Stimulated activated CD8-positive, alpha-beta memory T cell treated with anti-CD3 and anti-CD28 coated beads, Interleukin-4, amount 100 ng/mL, for 4 hours (primary cell): ENCODE measurements around the gene BMI1.
"Not testable (repeated sequence)": the region's sequence is repeated elsewhere in the genome, so short reads cannot be mapped to it uniquely, and the experiment has no call there.

Source experiments
- DNase-seq, 2 donors: peaks; one replicate each; pipeline ENCODE4 v3.0.0-alpha.2; 2020; ENCODE audit warnings: low read depth in 2 of 2, low spot score in 1 of 2

The BMI1 gene

GRCh38 chr10:22320591-22321155 lies at the start of gene BMI1:
TSS of gene BMI1 (plus strand) at chr10:22321099. CDS start at chr10:22326450, 5,351 bp downstream.
- no peak for DNase-seq

GRCh38 chr10:22271786-22272185 lies 49.1 kb upstream of the BMI1 start:
- no peak for DNase-seq

GRCh38 chr10:22278441-22278782 lies 42.5 kb upstream of the BMI1 start:
- no peak for DNase-seq

GRCh38 chr10:22280078-22280477 lies 40.8 kb upstream of the BMI1 start:
- no peak for DNase-seq

DNA sequence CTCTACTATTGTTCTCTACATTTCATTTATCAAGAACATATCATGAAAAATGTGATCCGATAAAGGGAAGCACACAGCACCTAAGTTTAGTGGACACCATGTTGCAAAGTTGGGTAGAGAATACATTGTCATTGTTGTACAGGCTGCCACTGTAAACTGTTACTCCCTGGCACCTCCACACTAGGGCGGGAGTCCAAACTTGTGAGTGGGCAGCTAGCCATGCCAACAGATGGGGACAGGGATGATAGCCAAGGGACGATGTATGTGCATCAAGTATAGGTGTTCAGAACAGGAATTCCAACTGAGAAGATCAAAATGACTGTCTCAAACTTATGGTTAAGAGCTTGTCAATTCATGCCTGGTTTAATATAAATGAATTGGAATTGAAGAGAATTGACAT lies 35.8 kb upstream of the BMI1 start:
- DNase-seq, result no peak

GRCh38 chr10:22293747-22294404 lies 27.0 kb upstream of the BMI1 start:
- DNase-seq, result no peak

DNA sequence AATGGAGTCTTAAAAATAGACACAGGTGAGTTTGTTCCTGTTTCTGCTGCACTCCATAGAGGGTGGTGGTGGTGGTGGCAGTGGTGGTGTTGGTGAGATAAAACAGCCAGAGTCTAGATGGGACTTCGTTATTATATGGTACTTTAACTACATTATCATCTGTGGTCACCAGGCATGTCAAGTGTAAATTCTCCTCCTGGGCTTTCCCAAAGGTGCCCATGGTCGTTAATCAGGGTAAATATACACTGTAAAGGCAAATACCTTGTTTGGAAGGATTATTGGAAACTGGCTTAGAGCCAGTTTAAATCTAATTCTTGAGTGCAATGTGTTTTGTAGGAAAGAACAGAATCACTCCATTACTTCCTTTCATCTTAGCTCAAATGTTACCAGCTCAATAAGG lies 26.2 kb upstream of the BMI1 start:
- DNase-seq, result no peak

DNA sequence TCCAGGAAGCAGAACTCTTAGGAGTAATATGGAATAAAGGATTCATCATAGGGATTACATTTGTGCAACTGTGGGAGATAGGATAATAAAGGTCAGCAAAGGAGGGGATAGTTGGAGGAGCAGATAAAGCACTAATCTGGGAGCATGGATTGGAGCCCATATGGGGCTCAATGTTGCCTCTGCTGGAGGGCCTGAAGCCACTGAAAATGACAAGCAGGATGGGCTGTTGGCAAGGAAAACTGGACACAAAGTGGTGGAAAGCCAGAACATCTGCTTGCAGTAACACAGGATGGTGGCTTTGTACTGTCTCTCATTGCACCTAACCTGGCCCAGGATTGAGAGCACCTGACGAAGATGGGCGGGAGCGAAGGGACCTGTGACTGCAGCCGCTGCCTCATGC lies 19.7 kb upstream of the BMI1 start:
- DNase-seq, result no peak

- DNase-seq, result no peak
These were observed 17.4 kb upstream of the BMI1 start for GRCh38 chr10:22303461-22303860.

DNA sequence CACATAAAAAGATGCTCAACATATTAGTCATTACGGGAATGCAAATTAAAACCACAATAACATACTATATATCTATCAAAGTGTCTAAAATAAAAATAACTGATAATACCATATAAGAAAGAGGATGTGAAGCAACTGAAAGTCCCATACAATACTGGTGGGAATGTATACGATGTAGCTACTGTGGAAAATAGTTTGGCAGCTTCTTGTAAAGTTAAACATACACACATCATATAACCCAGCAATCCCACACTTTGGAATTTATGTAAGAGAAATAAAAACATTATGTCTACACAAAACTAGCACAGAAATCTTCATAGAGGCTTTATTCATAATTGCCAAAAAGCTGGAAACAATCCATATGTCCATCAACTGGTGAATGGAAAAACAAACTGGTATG lies 15.2 kb upstream of the BMI1 start:
- DNase-seq, result no peak

DNA sequence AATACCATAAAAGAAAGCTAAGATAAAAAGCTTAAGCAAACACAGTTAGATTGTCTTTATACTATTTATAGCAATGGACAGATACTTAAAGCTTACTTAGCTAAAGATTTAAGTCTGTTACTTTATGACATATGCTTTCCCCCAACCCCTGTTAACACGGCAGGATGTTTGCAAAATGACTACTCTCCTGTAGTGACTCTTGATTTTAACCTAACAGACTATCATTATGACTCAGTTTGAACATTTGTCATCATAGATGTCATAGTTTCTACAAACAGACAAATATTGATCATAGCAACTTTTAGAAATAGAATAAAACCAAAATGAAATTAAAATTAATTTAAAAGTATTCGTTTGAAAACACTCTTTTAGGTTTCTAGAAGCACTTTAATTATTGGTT lies 12.5 kb upstream of the BMI1 start:
- no peak for DNase-seq

DNA sequence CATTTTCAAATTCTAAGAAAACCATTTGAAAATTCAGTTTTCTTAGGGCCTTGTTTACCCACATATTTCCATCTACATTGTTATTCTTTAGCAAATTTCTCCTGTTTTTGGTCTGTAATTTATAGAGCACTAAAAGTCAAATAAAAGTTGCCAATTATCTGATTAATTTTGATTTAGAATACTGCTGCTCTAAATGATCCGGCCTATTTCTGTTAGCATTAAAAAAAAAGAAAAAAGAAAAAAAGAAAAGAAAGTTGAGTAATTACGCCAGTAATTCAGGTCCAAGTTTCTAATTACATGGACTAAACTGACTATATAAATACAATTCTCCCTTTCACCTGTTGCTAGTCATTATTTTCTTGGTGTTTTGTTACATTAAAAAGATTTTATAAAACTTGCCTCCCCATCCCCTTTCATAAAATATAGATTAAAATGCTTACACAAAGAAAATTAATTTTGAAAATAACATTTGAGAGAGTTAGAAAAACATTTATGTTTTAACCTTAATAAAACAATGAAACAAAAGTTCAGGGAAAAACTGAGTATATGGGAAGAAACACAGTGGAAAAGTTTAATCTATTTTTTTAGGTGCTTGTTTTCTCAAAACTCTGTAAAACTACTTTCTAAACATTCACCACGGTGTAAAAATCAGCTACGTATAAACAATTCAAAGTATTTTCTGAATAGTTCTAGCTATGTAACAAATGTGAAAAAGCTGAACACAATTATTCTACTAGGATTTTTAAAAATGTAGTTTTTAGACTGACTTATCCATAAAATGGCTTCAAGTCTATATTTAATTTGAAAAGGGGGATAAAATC lies 11.5 kb upstream of the BMI1 start:
- no peak for DNase-seq

DNA sequence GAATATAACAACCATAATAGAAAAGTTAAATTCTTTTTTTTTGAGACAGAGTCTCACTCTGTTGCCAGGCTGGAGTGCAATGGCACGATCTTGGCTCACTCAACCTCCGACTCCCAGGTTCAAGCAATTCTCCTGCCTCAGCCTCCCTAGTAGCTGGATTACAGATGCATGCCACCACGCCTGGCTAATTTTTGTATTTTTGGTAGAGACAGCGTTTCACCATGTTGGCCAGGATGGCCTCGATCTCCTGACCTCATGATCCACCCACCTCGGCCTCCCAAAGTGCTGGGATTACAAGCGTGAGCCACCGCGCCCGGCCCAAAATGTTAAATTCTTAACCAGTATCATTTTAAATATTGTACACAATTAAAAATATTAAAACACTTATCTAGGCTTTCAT lies 10.9 kb upstream of the BMI1 start:
- DNase-seq, result not testable (repeated sequence)

DNA sequence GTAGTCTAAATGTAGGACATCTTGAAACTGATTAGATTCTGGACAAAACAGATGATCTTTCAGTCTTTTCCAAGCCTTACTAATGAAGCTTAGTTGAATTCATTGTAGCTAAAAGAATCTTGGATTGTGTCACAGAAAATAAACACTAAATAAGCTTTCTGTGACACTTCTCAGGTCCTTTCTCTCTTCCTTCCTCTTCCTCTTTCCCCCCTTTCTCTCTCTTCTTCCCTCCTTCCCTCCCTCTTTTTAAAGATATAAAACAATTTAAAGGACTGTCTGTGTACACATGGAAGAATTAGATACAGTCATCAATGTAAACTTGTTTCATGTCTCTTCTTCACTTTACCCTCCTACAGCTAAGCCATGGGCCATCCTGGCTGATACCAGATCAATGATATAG lies 10.0 kb upstream of the BMI1 start:
- no peak for DNase-seq

DNA sequence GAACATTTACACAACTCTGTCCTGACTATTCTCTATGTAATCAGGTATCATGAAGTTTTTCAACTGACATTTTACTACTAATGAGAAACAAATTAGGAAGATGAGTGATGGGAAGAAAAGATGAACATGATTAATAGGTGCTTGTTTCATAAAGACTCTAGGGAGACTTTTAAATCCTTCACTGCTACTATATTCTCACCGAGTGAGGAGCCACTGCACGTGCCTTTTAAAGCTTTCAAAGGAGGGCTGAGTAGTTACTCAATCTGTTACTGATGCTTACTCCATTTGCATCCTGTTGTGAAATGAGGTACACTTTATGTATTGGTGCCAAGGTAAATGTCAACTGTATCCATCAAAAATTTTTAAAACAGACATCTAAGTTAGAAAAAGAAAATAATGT lies 6.0 kb upstream of the BMI1 start:
- DNase-seq, result no peak

GRCh38 chr10:22315455-22316285 lies 5.2 kb upstream of the BMI1 start:
- no peak for DNase-seq

DNA sequence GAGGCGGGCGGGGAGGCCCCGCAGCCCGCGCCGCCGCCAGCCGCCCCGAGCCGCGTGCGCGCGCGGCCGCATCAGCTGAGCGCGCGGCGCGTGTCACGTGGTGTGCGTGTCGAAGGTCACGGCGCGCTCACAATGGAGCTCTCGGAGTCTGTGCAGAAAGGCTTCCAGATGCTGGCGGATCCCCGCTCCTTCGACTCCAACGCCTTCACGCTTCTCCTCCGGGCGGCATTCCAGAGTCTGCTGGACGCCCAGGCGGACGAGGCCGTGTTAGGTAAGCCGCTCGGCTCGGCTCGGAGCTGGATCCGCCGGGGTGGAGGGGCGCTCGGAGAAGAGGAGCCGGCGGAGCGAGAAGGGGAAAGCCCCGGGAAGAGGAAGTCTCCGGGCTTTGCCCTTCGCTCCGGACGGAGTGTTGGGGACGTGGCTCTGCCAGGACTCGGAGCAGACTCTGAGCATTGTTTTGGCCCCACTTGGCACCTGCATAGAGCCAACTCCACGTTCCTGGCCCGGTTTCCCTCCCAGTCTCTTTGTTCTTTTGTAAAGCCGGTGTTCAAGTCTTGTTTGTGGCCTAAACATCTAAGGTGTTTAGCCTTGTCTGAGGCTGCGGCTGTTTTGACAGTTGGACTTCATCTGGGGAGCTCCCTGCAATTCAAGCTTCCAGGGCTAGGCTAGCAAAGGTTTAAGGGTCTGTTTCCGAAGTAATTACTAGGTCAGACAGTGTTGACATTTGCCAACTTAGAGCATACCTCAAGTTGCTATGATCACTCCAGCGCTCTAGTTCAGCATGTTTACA lies 4.4 kb upstream of the BMI1 start, which contains the start of gene COMMD3:
TSS of gene COMMD3 (plus strand) at position 103 of the 790 bp plus-strand sequence. CDS start at position 133, 30 bp downstream.
- DNase-seq, result no peak

DNA sequence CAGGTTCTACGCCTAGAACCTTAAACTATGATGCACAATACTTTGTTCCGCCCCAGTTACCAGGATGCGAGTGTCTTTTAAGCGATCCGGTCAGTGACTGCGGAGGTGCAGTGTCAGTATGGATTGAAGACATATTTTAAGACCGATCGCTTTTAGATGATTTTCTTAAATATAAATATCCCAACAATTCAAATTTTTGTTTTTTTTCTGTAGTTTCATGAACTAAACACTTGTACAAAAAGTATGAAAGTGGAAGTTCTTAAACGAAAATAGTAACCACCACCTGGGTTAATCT lies 3.9 kb upstream of the BMI1 start:
- DNase-seq, result no peak

GRCh38 chr10:22317771-22318565 lies 2.9 kb upstream of the BMI1 start:
- no peak for DNase-seq

DNA sequence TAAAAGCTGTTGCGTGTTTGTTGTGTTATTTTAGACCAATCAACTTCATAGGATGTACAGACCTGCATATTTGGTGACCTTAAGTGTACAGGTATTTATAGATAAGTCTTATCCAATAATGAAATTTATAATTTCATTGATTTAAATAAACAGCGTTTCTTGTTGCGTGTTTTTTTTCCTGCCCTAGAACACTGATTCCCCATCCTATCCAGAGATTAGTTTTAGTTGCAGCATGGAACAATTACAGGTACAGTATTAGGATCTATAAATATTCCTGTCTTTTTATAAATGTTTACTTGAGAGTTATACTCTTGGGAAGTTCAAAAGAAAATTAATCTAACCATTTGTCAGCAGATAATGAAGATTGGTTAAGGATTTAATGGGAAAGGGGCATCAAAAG lies 2.1 kb upstream of the BMI1 start:
- DNase-seq, result no peak
